K562 (cell line): ENCODE measurements around the gene UBE2L6. TPM values are rescaled to one million over a fixed set of nuclear protein-coding genes. Genes with fewer than 3 reads are reported as not detected.

Experiments
- ASH1L ChIP-seq: fragments of 450-650 bp; IDR thresholded peaks from 2 replicates; pipeline ENCODE4 v1.6.1; 2018; ENCODE audit warnings: borderline replicate concordance, mild to moderate bottlenecking, low read depth; ENCODE audit not compliant: partially characterized antibody
- E2F1 ChIP-seq: sonication (generic); formaldehyde crosslinking; IDR thresholded peaks from 2 replicates; pipeline ENCODE4 v1.8.1; 2023; ENCODE audit warnings: mild to moderate bottlenecking, missing genetic modification reagents, moderate library complexity
- FOXK1 ChIP-seq: sonication (generic); formaldehyde crosslinking; IDR thresholded peaks from 2 replicates; pipeline ENCODE4 v1.8.0; 2022; ENCODE audit warnings: missing genetic modification reagents, mild to moderate bottlenecking, borderline replicate concordance
- HCFC1 ChIP-seq: IDR thresholded peaks from 2 replicates; pipeline ENCODE4 v1.6.1; 2012; ENCODE audit warnings: low read depth, low read length, improper control_type of control experiment
- KLF10 ChIP-seq: fragments of 250-450 bp; sonication (Bioruptor Pico); IDR thresholded peaks from 2 replicates; pipeline ENCODE4 v1.6.1; 2021; ENCODE audit warnings: matching md5 sums
- MAFK ChIP-seq: IDR thresholded peaks from 2 replicates; pipeline ENCODE4 v1.6.1; 2011; ENCODE audit warnings: low read length, improper control_type of control experiment
- NFE2 ChIP-seq: IDR thresholded peaks from 2 replicates; pipeline ENCODE4 v1.6.1; 2014; ENCODE audit warnings: antibody characterized with exemption, low read depth
- RBM14 ChIP-seq: fragments of 200-400 bp; formaldehyde crosslinking; IDR thresholded peaks from 2 replicates; pipeline ENCODE4 v1.6.1; 2018; ENCODE audit warnings: low read depth, mild to moderate bottlenecking, low read length, moderate library complexity, borderline replicate concordance; ENCODE audit not compliant: insufficient read depth
- SMAD1 ChIP-seq: fragments of 150-350 bp; IDR thresholded peaks from 2 replicates; pipeline ENCODE4 v1.6.1; 2014; ENCODE audit warnings: low read length, low read depth; ENCODE audit not compliant: partially characterized antibody
- SPI1 ChIP-seq: IDR thresholded peaks from 2 replicates; pipeline ENCODE4 v1.6.1; 2011; ENCODE audit warnings: low read depth, low read length, control low read depth, borderline replicate concordance
- THAP12 ChIP-seq: fragments of 250-450 bp; sonication (Bioruptor Pico); IDR thresholded peaks from 2 replicates; pipeline ENCODE4 v1.9.0; 2021; ENCODE audit warnings: mild to moderate bottlenecking, inconsistent platforms
- TSHZ1 ChIP-seq: fragments of 250-450 bp; sonication (Bioruptor Pico); IDR thresholded peaks from 2 replicates; pipeline ENCODE4 v1.4.0; 2020; ENCODE audit warnings: mild to moderate bottlenecking, moderate library complexity
- ZBTB12 ChIP-seq: fragments of 250-450 bp; sonication (Bioruptor Pico); IDR thresholded peaks from 2 replicates; pipeline ENCODE4 v1.4.0; 2020
- ZBTB9 ChIP-seq: fragments of 450-650 bp; formaldehyde crosslinking; IDR thresholded peaks from 2 replicates; pipeline ENCODE4 v1.4.0; 2020; ENCODE audit warnings: mild to moderate bottlenecking, moderate library complexity
- ZNF354B ChIP-seq: fragments of 250-450 bp; sonication (Bioruptor Pico); IDR thresholded peaks from 2 replicates; pipeline ENCODE4 v1.4.0; 2020
- ZNF507 ChIP-seq: conservative IDR thresholded peaks from 2 replicates; pipeline ENCODE4 v1.6.1; 2017; ENCODE audit warnings: missing genetic modification characterization, missing compliant biosample characterization
- ZNF551 ChIP-seq: fragments of 250-450 bp; sonication (Bioruptor Pico); IDR thresholded peaks from 2 replicates; pipeline ENCODE4 v1.5.0; 2021; ENCODE audit warnings: mild to moderate bottlenecking, moderate library complexity
- polyA plus RNA-seq, 8 experiments: library from polyadenylated mRNA; depleted of rRNA in 4 of 8; stranded (reverse) in 5 of 8; unstranded in 3 of 8; fragments of >200 nt; fragmentation: Nextera tagmentation in 2 of 8; fragmentation: Illumina TruSeq in 1 of 8; extraction: Ambion mirVana in 2 of 8; extraction: Trizol in 1 of 8; gene quantifications; 2 replicates each; pipeline versions ENCODE4 v1.2.1 to v1.2.3, GENCODE V29; 2011 to 2014; ENCODE audit warnings: inconsistent platforms in 1 of 8, missing spikeins in 1 of 8
- total RNA-seq, 7 experiments: library from RNA; depleted of rRNA in 6 of 7; stranded (reverse); fragments of >200 nt in 6 of 7; fragmentation: Illumina TruSeq in 2 of 7; extraction: Trizol in 2 of 7; gene quantifications; 2 replicates each; pipeline versions ENCODE4 v1.2.1 to v1.2.3, GENCODE V29; 2011 to 2021; ENCODE audit warnings: low replicate concordance in 1 of 7

UBE2L6 gene
- total and polyA plus RNA-seq, 9 of the 15 experiments (the other 6 are each of a cell fraction or from before 2014, with no cell fraction given), result 5.9 to 24.9 (median 9.7) TPM

GRCh38 chr11:57567515-57568329 is at the start of gene UBE2L6 (continued):
- TF ChIP-seq SPI1 (no peak), SMAD1 (no peak), HCFC1 (no peak), ASH1L (no peak), MAFK (no peak), ZBTB12 (no peak), RBM14 (no peak), ZNF507 (no peak), ZNF551 (no peak), THAP12 (no peak), ZBTB9 (CRISPR knock-in tag) (peak; percentile 71; the same call in 1 of the 2 replicates), FOXK1 (CRISPR knock-in tag) (peak; percentile 72; the same call in 1 of the 2 replicates), TSHZ1 (CRISPR knock-in tag) (no peak), KLF10 (CRISPR knock-in tag) (no peak), E2F1 (CRISPR knock-in tag) (peak; percentile 71; the same call in 1 of the 2 replicates), NFE2 (0 out of 2 replicates have a peak, but pooled peaks have one; percentile 13), ZNF354B (CRISPR knock-in tag) (no peak)
